Upper lobe of left lung (tissue), 6 donors: ENCODE measurements around the gene SMO. TPM values are rescaled to one million over a fixed set of nuclear protein-coding genes. Genes with fewer than 3 reads are reported as not detected.
"Not testable (repeated sequence)": the region's sequence is repeated elsewhere in the genome, so short reads cannot be mapped to it uniquely, and the experiment has no call there.

Experiments
- ATAC-seq, 2 donors: fragments of 200-7000 bp; cut with Tn5 transposase; one replicate each; pipeline ENCODE4 v1.9.1; 2022; ENCODE audit warnings: mild to moderate bottlenecking in 2 of 2, moderate library complexity in 2 of 2; ENCODE audit not compliant: low FRiP score in 2 of 2
- DNase-seq, 2 donors: peaks; one replicate each; pipeline ENCODE4 v3.0.0-alpha.2; 2019 to 2020
- H3K27ac ChIP-seq, 4 donors: fragments of 200-600 bp; sonication (generic); one replicate each; pipeline ENCODE4 v1.5.1; 2016 to 2019
- H3K27me3 ChIP-seq, 4 donors: fragments of 200-600 bp; sonication (generic); one replicate each; pipeline ENCODE4 v1.5.1; 2017 to 2019
- H3K36me3 ChIP-seq, 4 donors: fragments of 200-600 bp; sonication (generic); one replicate each; pipeline ENCODE4 v1.5.1; 2016 to 2019
- H3K4me1 ChIP-seq, 4 donors: fragments of 200-600 bp; sonication (generic); one replicate each; pipeline ENCODE4 v1.5.1; 2018 to 2019
- H3K4me3 ChIP-seq, 4 donors: fragments of 200-600 bp; sonication (generic); one replicate each; pipeline ENCODE4 v1.5.1; 2017 to 2019; ENCODE audit warnings: mild to moderate bottlenecking in 2 of 4, moderate library complexity in 1 of 4
- H3K9me3 ChIP-seq, 4 donors: fragments of 200-600 bp; sonication (generic); one replicate each; pipeline ENCODE4 v1.5.1; 2018 to 2019
- CTCF ChIP-seq, 6 experiments: fragments of 450-650 bp in 4 of 6; fragments of 200-600 bp in 2 of 6; sonication (generic) in 2 of 6; IDR thresholded peaks; one replicate each; pipeline ENCODE4 v1.5.1; 2016 to 2019; ENCODE audit warnings: antibody characterized with exemption in 6 of 6
- EP300 ChIP-seq, 4 donors: sonication (generic); formaldehyde crosslinking; IDR thresholded peaks; one replicate each; pipeline ENCODE4 v1.5.1; 2017; ENCODE audit warnings: antibody characterized with exemption in 4 of 4, control low read depth in 2 of 4
- POLR2A ChIP-seq, 4 donors: fragments of 450-650 bp; IDR thresholded peaks; one replicate each; pipeline ENCODE4 v1.5.1; 2016 to 2017; ENCODE audit warnings: antibody characterized with exemption in 4 of 4, mild to moderate bottlenecking in 2 of 4
- POLR2AphosphoS5 ChIP-seq, 2 donors: sonication (generic); formaldehyde crosslinking; IDR thresholded peaks; one replicate each; pipeline ENCODE4 v1.5.1; 2017; ENCODE audit warnings: antibody characterized with exemption in 2 of 2
- WGBS, 2 donors: methylation state at CpG; one replicate each; pipeline ENCODE4 v1.1.5; 2017 to 2018; 5-methylcytosine and 5-hydroxymethylcytosine counted together
- total RNA-seq, 6 donors: library from RNA; depleted of rRNA in 4 of 6; stranded (reverse); fragments of >200 nt in 4 of 6; gene quantifications; one replicate each; pipeline versions ENCODE4 v1.1.0 to v1.2.1, GENCODE V29; 2016 to 2021
- donor health status: DM: no; HTN: no; CAD: no; lungs with moderate emphysema.
- donor health status: DM: no; HTN: yes; CAD: no; lungs with severe emphysema.

The SMO gene
- total RNA-seq, 6 donors from 2014 or later, result 1.7 to 7.3 (median 2.6) TPM

DNA sequence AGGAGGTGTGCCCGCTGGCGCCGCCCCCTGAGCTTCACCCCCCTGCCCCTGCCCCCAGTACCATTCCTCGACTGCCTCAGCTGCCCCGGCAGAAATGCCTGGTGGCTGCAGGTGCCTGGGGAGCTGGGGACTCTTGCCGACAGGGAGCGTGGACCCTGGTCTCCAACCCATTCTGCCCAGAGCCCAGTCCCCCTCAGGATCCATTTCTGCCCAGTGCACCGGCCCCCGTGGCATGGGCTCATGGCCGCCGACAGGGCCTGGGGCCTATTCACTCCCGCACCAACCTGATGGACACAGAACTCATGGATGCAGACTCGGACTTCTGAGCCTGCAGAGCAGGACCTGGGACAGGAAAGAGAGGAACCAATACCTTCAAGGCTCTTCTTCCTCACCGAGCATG lies 23.7 kb downstream of the SMO start:
- no peaks in the 10 kb centered on the region for H3K27me3 ChIP-seq
- H3K4me3 ChIP-seq, result no peak overlapping the region
- 95 to 100% methylated on average over 5 to 14 of the region's 14 CpGs for WGBS, 2 donors
- TF ChIP-seq EP300 (IDR thresholded peaks at IDR 0.05), result no peak
- TF ChIP-seq POLR2AphosphoS5 (IDR thresholded peaks at IDR 0.05), result no peak
- TF ChIP-seq CTCF (IDR thresholded peaks at IDR 0.05), result no peak
- no peak for TF ChIP-seq POLR2A (IDR thresholded peaks at IDR 0.05)
- no peaks in the 10 kb centered on the region for H3K36me3 ChIP-seq
- ATAC-seq, result no peak
- no peaks in the 10 kb centered on the region for H3K4me1 ChIP-seq
- H3K27ac ChIP-seq, result no peak overlapping the region
- DNase-seq, result no peak
- H3K9me3 ChIP-seq, result no peaks in the 10 kb centered on the region

- DNase-seq (no peak), ATAC-seq (no peak)
- TF ChIP-seq POLR2A (IDR thresholded peaks at IDR 0.05), result no peak
- TF ChIP-seq CTCF (IDR thresholded peaks at IDR 0.05), result no peak
- no peak for TF ChIP-seq POLR2AphosphoS5 (IDR thresholded peaks at IDR 0.05)
- TF ChIP-seq EP300 (IDR thresholded peaks at IDR 0.05), result no peak
- H3K27me3 ChIP-seq, result no peaks in the 10 kb centered on the region
- H3K4me3 ChIP-seq, result no peak overlapping the region
- H3K36me3 ChIP-seq, result no peaks in the 10 kb centered on the region
- no peaks in the 10 kb centered on the region for H3K9me3 ChIP-seq
- H3K4me1 ChIP-seq, result no peaks in the 10 kb centered on the region
- WGBS, 2 donors, result 73 to 89% methylated on average over 1 to 4 of the region's 4 CpGs
- H3K27ac ChIP-seq, result no peak overlapping the region
Observed at GRCh38 chr7:129212596-129212995, 24.2 kb downstream of the SMO start.

- DNase-seq, result no peak
- Histone ChIP-seq H3K4me3 (no peak overlapping the region), H3K36me3 (no peaks in the 10 kb centered on the region), H3K4me1 (peaks cover 0 to 5% (median 1%) of the 10 kb centered on the region in 4 donors), H3K27me3 (no peaks in the 10 kb centered on the region), H3K27ac (no peak overlapping the region), H3K9me3 (no peaks in the 10 kb centered on the region)
- 75 to 90% methylated on average over 9 to 15 of the region's 15 CpGs for WGBS, 2 donors
- no peak for TF ChIP-seq CTCF (IDR thresholded peaks at IDR 0.05)
- no peak for TF ChIP-seq POLR2A (IDR thresholded peaks at IDR 0.05)
- TF ChIP-seq POLR2AphosphoS5 (IDR thresholded peaks at IDR 0.05), result no peak
- TF ChIP-seq EP300 (IDR thresholded peaks at IDR 0.05), result no peak
- ATAC-seq, result no peak
Observed at GRCh38 chr7:129213828-129214227, 25.4 kb downstream of the SMO start.

GRCh38 chr7:129215691-129216090 lies 27.3 kb downstream of the SMO start:
- not testable (repeated sequence) for H3K9me3 ChIP-seq, H3K4me1 ChIP-seq, H3K27me3 ChIP-seq, H3K36me3 ChIP-seq, H3K27ac ChIP-seq, ATAC-seq, H3K4me3 ChIP-seq
- 97 to 99% methylated on average over 14 to 15 of the region's 15 CpGs for WGBS, 2 donors
- DNase-seq, result peak in 1 of 2 donors; percentile 45

DNA sequence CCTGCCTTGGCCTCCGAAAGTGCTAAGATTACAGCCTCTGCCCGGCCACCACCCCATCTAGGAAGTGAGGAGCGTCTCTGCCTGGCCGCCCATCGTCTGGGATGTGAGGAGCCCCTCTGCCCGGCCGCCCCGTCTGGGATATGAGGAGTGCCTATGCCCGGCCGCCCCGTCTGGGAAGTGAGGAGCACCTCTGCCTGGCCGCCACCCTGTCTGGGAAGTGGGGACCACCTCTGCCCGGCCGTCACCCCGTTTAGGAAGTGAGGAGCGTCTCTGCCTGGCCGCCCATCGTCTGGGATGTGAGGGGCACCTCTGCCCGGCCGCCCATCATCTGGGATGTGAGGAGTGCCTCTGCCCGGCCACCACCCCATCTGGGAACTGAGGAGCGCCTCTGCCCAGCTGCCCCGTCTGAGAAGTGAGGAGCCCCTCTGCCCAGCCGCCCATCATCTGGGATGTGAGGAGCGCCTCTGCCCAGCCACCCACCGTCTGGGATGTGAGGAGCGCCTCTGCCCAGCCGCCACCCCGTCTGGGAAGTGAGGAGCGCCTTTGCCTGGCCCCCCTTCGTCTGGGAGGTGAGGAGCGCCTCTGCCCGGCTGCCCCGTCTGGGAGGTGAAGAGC lies 27.8 kb downstream of the SMO start:
- peak in 1 of 2 donors; percentile 60 for DNase-seq
- H3K9me3 ChIP-seq, H3K4me3 ChIP-seq, H3K27ac ChIP-seq, H3K27me3 ChIP-seq, ATAC-seq, H3K36me3 ChIP-seq, H3K4me1 ChIP-seq: not testable (repeated sequence)
- WGBS, 2 donors, result 92 to 93% methylated on average over 8 to 34 of the region's 34 CpGs

- 67 to 72% methylated on average over 7 to 8 of the region's 8 CpGs for WGBS, 2 donors
- ATAC-seq, H3K36me3 ChIP-seq, H3K4me1 ChIP-seq, H3K27me3 ChIP-seq, DNase-seq, H3K4me3 ChIP-seq, H3K27ac ChIP-seq, H3K9me3 ChIP-seq: not testable (repeated sequence)
Observed at GRCh38 chr7:129216821-129217416, 28.5 kb downstream of the SMO start.
